ENCODE results near the gene PRICKLE3. TPM values are rescaled to one million over a fixed set of nuclear protein-coding genes. Genes with fewer than 3 reads are reported as not detected.

PRICKLE3 gene
- total RNA-seq, 2 experiments from 2014 or later = 9.9 to 16.7 TPM

DNA sequence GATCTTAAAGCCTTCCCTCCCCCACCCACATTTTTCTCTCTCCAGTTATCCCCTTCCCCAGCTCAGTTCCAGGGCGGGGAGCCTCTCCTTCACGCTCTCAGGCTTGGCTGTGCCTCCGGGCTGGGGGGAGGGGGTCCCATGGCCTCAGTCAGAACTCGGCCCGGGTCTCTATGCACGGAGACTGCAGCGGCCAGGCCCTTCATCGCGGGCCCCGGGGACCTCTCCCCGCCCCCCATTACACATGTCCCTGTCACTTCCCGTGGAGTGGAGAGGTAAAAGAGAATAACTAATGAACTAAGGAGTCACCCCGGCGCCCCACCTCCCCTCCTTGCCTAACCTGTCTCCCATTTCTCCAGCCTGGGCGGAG is 838 bp upstream of the PRICKLE3 start:
- no peaks in the 10 kb centered on the region for H3K9me3 ChIP-seq (ENCODE audit: low read length)
- H3K4me1 ChIP-seq (ENCODE audit: insufficient read depth, low read length, poor library complexity, severe bottlenecking) = peaks cover 24% of the 10 kb centered on the region
- no peak overlapping the region for H2AFZ ChIP-seq (ENCODE audit: low read length)
- ChIA-PET POLR2A (interaction anchor here (1.4 kb wide), 1 partner anchor 82 kb away, joined by 4 read pairs; no protein-coding TSS in a partner anchor), CTCF (ENCODE audit: unreplicated experiment) (no interaction called here)
- no peak overlapping the region for H3K27ac ChIP-seq (ENCODE audit: low read depth, low read length, poor library complexity, severe bottlenecking)
- no peaks in the 10 kb centered on the region for H3K9me2 ChIP-seq (ENCODE audit: insufficient read depth, low read length)
- DNase-seq (ENCODE audit: low spot score) = no peak
- no peak for TF ChIP-seq EZH2phosphoT487 (IDR thresholded peaks at IDR 0.05; ENCODE audit: borderline replicate concordance, low read depth, low read length)
- TF ChIP-seq, protein P1, sequence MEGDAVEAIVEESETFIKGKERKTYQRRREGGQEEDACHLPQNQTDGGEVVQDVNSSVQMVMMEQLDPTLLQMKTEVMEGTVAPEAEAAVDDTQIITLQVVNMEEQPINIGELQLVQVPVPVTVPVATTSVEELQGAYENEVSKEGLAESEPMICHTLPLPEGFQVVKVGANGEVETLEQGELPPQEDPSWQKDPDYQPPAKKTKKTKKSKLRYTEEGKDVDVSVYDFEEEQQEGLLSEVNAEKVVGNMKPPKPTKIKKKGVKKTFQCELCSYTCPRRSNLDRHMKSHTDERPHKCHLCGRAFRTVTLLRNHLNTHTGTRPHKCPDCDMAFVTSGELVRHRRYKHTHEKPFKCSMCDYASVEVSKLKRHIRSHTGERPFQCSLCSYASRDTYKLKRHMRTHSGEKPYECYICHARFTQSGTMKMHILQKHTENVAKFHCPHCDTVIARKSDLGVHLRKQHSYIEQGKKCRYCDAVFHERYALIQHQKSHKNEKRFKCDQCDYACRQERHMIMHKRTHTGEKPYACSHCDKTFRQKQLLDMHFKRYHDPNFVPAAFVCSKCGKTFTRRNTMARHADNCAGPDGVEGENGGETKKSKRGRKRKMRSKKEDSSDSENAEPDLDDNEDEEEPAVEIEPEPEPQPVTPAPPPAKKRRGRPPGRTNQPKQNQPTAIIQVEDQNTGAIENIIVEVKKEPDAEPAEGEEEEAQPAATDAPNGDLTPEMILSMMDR (conservative IDR thresholded peaks at IDR 0.05; ENCODE audit: low read length) = no peak
- H4K20me1 ChIP-seq (ENCODE audit: insufficient read depth, low read length) = no peaks in the 10 kb centered on the region
- H3K36me3 ChIP-seq (ENCODE audit: insufficient read depth, low read length) = peaks cover 15% of the 10 kb centered on the region
- no TSS peak for BruUV-seq (replicated peaks)
- H3K4me2 ChIP-seq (ENCODE audit: low read length) = peak overlapping the region; percentile 58; the same call in 1 of the 2 replicates
- H3K79me2 ChIP-seq (ENCODE audit: insufficient read depth, low read depth, low read length) = peaks cover 16% of the 10 kb centered on the region; the same call in 1 of the 2 replicates
- intact Hi-C loops (cut with micrococcal nuclease; ENCODE audit: unreplicated experiment) = no loop called here
- no peak overlapping the region for H3K4me3 ChIP-seq (ENCODE audit: low read depth, low read length, poor library complexity, severe bottlenecking)

DNA sequence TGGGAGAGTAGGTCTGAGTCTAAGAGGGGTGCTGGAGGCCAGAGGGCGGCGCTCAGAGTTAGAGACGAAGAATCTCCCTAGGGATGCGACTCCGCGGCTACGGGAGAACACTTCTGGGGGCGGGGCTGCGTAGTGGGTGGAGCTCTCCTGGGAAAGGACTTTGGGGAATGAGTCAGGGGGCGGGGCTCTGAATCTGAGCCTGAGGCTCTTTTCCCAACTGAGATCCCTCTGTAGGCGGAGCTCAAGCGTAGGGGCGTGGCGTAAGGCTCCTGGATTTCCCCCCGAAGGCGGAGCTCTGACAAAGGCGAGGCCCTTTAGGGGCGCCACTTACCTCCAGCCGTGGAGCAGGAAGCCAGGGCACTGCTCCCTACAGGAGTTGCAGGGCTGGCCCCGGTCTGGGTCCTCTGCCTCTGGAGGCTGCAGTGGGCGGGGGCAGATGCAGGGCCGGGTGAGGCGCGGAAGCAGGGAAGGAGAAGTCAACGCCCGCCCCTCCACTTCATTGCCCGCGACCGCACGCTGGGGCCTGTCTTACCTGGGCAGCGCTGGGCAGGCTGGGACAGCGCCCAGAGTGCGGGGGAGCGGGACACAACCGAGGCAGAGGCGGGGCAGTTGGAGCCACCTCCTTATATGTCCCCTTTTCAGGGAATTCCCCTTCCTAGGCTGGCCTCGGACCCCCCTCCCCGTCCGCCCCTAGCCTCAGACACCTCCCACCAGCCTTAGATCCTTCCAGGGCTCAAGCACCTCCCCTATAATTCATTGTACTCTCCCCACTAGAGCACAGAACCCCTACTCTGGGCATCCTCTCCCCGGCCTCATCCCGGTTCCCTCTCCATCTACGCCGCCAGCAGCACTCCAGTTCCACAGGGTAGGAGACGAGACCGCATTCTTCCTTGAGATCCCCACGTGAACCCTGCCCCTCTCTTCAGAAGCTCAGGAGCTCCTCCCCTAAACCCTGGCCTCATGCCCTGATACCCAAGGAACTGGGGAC is 1.6 kb downstream of the PRICKLE3 start:
- Histone ChIP-seq H3K4me2 (ENCODE audit: low read length) (peak overlapping the region; percentile 92), H3K9me2 (ENCODE audit: insufficient read depth, low read length) (no peaks in the 10 kb centered on the region), H3K79me2 (ENCODE audit: insufficient read depth, low read depth, low read length) (peaks cover 13% of the 10 kb centered on the region; the same call in 1 of the 2 replicates), H4K20me1 (ENCODE audit: insufficient read depth, low read length) (no peaks in the 10 kb centered on the region), H3K27ac (ENCODE audit: low read depth, low read length, poor library complexity, severe bottlenecking) (peak overlapping the region; percentile 14), H3K4me1 (ENCODE audit: insufficient read depth, low read length, poor library complexity, severe bottlenecking) (peaks cover 17% of the 10 kb centered on the region), H2AFZ (ENCODE audit: low read length) (no peak overlapping the region), H3K9me3 (ENCODE audit: low read length) (no peaks in the 10 kb centered on the region), H3K4me3 (ENCODE audit: low read depth, low read length, poor library complexity, severe bottlenecking) (peak overlapping the region; percentile 87), H3K36me3 (ENCODE audit: insufficient read depth, low read length) (peaks cover 24% of the 10 kb centered on the region)
- BruUV-seq (replicated peaks) = no TSS peak
- CTCF ChIA-PET (ENCODE audit: unreplicated experiment) = no interaction called here
- no peak for TF ChIP-seq EZH2phosphoT487 (IDR thresholded peaks at IDR 0.05; ENCODE audit: borderline replicate concordance, low read depth, low read length)
- TF ChIP-seq, protein P1 (conservative IDR thresholded peaks at IDR 0.05; ENCODE audit: low read length) = no peak
- intact Hi-C loops (cut with micrococcal nuclease; ENCODE audit: unreplicated experiment) = no loop called here
- POLR2A ChIA-PET = interaction anchor here (0.6 to 0.7 kb wide), 2 partner anchors 18 to 519 kb away, joined by 3 read pairs; no protein-coding TSS in a partner anchor
- DNase-seq (ENCODE audit: low spot score) = peak; percentile 42
